ENCODE results near the gene MKI67. TPM values are rescaled to one million over a fixed set of nuclear protein-coding genes. Genes with fewer than 3 reads are reported as not detected.

MKI67 gene
- total and polyA plus RNA-seq, 9 of the 15 experiments (the other 6 are each of a cell fraction or from before 2014, with no cell fraction given) = 11.8 to 86.5 (median 36.0) TPM

DNA sequence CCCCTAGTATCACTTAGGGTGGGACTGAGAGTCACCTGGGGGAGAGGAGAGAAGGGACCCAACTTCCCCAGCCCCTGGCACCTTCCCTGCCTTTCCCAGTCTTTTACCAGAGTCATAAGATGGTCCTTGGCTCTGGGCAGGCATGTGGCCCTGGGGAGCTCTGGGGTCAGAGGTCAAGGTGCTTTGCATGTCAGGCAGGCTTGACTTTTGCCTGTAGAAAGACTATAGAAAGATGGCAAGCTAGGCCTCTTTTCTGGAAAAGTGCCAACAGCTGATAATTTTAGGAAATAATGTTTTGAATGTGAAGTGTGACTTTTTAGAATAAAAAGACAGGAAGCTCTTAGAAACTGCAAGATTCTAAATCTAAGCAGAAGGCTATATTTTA lies 67.5 kb downstream of the MKI67 start:
- H3K4me2 ChIP-seq (ENCODE audit: insufficient read depth, low read length) = no peak overlapping the region
- H2AFZ ChIP-seq (ENCODE audit: low read depth, low read length) = no peak overlapping the region
- no peaks in the 10 kb centered on the region for H3K36me3 ChIP-seq (ENCODE audit: control insufficient read depth, insufficient read depth, low read length)
- H3K27ac ChIP-seq (ENCODE audit: extremely low read depth, low read depth, low read length) = no peak overlapping the region
- no peaks in the 10 kb centered on the region for H4K20me1 ChIP-seq (replicated peaks; ENCODE audit: control insufficient read depth, insufficient read depth, low read length)
- in situ Hi-C loops (cut with MboI) (no loop called here), intact Hi-C loops (cut with micrococcal nuclease) (no loop called here)
- no peak for TF ChIP-seq SREBF1 (IDR thresholded peaks at IDR 0.05; ENCODE audit: borderline replicate concordance, low read depth, low read length)
- TF ChIP-seq, protein P1, sequence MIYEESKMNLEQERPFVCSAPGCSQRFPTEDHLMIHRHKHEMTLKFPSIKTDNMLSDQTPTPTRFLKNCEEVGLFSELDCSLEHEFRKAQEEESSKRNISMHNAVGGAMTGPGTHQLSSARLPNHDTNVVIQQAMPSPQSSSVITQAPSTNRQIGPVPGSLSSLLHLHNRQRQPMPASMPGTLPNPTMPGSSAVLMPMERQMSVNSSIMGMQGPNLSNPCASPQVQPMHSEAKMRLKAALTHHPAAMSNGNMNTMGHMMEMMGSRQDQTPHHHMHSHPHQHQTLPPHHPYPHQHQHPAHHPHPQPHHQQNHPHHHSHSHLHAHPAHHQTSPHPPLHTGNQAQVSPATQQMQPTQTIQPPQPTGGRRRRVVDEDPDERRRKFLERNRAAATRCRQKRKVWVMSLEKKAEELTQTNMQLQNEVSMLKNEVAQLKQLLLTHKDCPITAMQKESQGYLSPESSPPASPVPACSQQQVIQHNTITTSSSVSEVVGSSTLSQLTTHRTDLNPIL (CRISPR knock-in tag; IDR thresholded peaks at IDR 0.05) = no peak
- no peak for TF ChIP-seq NR2C2 (CRISPR knock-in tag; IDR thresholded peaks at IDR 0.05)
- no peak for TF ChIP-seq NR2C2 (tag; IDR thresholded peaks at IDR 0.05)
- TF ChIP-seq CHCHD3 (CRISPR knock-in tag; IDR thresholded peaks at IDR 0.05) = no peak
- H3K79me2 ChIP-seq (ENCODE audit: control insufficient read depth, insufficient read depth, low read length) = no peaks in the 10 kb centered on the region
- no peak overlapping the region for H3K9ac ChIP-seq (ENCODE audit: insufficient read depth in 1 of 2, low read depth in 2 of 2, low read length in 2 of 2)
- DNase-seq (ENCODE audit: extremely low read depth in 1 of 4, low spot score in 3 of 4) (no peak), FAIRE-seq (no peak), ATAC-seq (no peak)
- H3K27me3 ChIP-seq (ENCODE audit: control insufficient read depth in 2 of 2, insufficient read depth in 2 of 2, low read length in 2 of 2) = peaks cover 0 to 25% of the 10 kb centered on the region in 2 experiments; a peak in 3 of 5 replicates
- H3K4me1 ChIP-seq (replicated peaks in 1 of 2; ENCODE audit: control insufficient read depth in 2 of 2, insufficient read depth in 2 of 2, low read length in 2 of 2) = peaks cover 0 to 3% of the 10 kb centered on the region in 2 experiments; a peak in 2 of 5 replicates
- BruUV-seq (replicated peaks) = no TSS peak
- no peak overlapping the region for H3K4me3 ChIP-seq
- CTCF ChIA-PET (ENCODE audit: low intra/inter-chr PET ratio) = interaction anchor here (0.6 kb wide), 1 partner anchor 26 kb away, joined by 3 read pairs; no protein-coding TSS in a partner anchor
- H3K9me3 ChIP-seq (replicated peaks; ENCODE audit: control insufficient read depth, insufficient read depth, low read depth, low read length) = no peaks in the 10 kb centered on the region
- POLR2A ChIA-PET = interaction anchor here (0.6 kb wide), 1 partner anchor 19 kb away, joined by 3 read pairs; no protein-coding TSS in a partner anchor
- H3K9me1 ChIP-seq (ENCODE audit: control insufficient read depth, insufficient read depth, low read length) = no peaks in the 10 kb centered on the region

All from K562 (cell line).